CD4-positive, alpha-beta T cell treated with Interleukin-2 at 100 ng/mL for 4 hours (primary cell): ENCODE measurements around the gene PPCDC.

Source experiments
- DNase-seq: peaks from one replicate; pipeline ENCODE4 v3.0.0-alpha.2; 2020; ENCODE audit warnings: low spot score

PPCDC gene

GRCh38 chr15:75044258-75044878, 21.0 kb downstream of the PPCDC start:
- no peak for DNase-seq

GRCh38 chr15:75045332-75046015, 22.1 kb downstream of the PPCDC start:
- no peak for DNase-seq

DNA sequence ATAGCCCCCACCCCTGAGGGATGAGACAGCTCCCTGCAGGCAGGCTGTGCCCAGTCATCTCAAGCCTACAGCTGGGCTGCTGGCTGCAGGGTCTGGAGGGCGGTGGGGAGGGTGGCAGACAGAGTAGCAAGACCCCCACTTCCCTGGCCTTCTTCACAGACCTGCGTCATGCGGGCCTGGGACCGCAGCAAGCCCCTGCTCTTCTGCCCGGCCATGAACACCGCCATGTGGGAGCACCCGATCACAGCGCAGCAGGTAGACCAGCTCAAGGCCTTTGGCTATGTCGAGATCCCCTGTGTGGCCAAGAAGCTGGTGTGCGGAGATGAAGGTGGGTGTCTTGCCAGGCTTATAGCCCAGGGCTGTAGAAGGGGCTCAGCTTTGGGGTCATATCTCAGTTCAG, 25.0 kb downstream of the PPCDC start:
- DNase-seq = no peak

DNA sequence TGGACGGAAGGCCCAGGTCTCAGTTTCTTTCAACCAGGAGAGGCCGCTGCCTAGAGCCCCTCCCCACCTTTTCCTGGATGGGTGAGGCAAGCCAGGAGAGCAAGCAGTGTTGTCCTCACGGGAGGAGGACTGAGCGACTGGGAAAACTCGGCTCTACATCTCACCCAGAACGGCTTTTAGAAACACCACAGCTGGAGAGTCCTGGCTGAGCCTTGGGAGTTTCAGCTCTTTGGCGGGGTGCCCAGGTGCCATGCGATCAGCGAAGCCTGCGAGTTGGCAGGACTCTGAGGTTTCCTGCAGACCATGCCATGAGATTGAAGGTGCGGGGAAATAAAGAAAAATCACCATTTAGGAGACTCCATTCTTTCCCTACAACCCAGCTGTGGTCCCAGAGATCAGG, 26.0 kb downstream of the PPCDC start:
- no peak for DNase-seq

DNA sequence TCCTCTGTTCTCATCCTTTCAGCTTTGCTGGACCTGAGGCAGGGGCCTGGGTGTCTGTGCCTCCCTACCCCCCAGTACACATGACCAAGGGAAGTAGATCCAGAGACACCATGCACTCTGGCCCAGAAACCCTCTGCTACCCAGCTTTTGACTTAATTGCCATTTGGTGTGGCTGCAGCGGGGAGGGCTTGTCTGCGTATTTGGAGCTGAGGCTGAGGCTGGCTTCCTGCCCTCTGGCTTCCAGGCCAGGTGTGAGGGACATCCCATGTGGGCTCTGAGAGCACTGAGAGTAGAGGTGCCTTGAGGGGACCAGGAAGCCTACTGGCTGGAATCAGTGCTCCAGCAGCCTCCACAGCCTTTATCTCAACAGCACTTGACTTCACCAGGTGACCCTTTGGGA, 26.9 kb downstream of the PPCDC start:
- DNase-seq = no peak

DNA sequence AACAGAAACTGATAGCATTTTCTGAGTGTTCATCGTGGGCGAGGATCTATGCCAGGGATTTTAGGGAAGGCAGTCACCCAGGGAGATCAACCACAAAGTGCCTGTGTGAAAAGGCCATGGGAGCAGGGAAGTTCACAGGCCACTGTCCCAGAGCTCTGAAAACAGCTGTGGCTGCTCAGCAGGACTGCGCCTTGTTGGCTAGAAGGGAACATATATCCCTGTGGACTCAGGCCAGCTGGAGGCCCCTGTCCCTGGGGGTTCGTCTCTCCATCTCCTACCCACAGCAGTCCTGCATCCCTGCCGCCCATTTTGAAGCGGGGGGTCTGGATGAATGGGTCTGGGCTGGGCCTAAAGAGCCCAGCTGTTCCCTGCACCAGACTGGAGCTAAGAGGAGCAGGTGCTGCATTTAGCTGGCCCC, 27.8 kb downstream of the PPCDC start:
- no peak for DNase-seq

DNA sequence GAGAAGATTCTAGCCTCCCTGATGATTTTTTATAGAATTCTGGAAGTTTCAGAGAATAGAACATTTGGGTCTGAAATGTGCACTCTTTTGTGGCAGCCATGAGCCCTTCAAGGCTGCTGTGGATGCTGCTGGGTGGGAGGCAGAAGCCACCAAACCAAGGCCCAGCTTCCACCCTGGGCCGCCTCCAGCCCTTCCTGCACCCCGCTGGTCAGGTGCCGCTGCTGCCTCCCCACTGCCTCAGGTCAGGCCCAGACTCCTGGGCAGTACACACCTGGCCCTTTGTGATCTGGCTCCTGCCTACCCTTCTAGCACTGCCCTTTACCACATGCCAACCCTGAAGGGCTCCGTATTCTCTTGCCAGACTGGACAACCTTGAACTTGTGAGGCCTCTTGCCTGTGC, 28.3 kb downstream of the PPCDC start:
- no peak for DNase-seq

GRCh38 chr15:75052972-75053747, 29.8 kb downstream of the PPCDC start:
- DNase-seq = no peak

GRCh38 chr15:75053748-75054125, 30.3 kb downstream of the PPCDC start:
- no peak for DNase-seq

GRCh38 chr15:75054172-75054897, 30.9 kb downstream of the PPCDC start:
- no peak for DNase-seq

- no peak for DNase-seq
Observed at GRCh38 chr15:75056036-75056435, 32.6 kb downstream of the PPCDC start.

- DNase-seq = no peak
Observed at GRCh38 chr15:75058127-75058905, 34.9 kb downstream of the PPCDC start.

DNA sequence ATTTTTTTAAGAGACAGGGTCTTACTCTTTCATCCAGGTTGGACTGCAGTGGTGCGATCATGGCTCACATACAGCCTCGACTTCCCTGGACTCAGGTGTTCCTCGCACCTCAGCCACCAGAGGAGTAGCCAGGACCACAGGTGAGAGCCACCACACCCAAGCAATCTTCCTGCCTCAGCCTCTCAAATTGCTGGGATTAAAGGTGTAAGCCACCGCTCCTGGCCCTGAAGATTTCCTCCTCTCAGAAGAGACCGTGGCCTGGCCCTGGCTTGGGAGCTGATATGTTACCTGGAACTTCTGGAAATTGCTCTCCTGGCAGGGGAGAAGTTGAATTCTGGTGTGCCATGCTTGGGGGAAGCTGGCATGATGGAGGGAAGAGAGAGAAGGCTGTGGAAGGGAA, 36.2 kb downstream of the PPCDC start:
- no peak for DNase-seq

- no peak for DNase-seq
Observed at GRCh38 chr15:75061272-75061671, 37.9 kb downstream of the PPCDC start.

GRCh38 chr15:75062706-75063105, 39.3 kb downstream of the PPCDC start:
- no peak for DNase-seq

- no peak for DNase-seq
Observed at GRCh38 chr15:75063338-75063737, 39.9 kb downstream of the PPCDC start.

- no peak for DNase-seq
Observed at GRCh38 chr15:75063889-75064288, 40.5 kb downstream of the PPCDC start.

DNA sequence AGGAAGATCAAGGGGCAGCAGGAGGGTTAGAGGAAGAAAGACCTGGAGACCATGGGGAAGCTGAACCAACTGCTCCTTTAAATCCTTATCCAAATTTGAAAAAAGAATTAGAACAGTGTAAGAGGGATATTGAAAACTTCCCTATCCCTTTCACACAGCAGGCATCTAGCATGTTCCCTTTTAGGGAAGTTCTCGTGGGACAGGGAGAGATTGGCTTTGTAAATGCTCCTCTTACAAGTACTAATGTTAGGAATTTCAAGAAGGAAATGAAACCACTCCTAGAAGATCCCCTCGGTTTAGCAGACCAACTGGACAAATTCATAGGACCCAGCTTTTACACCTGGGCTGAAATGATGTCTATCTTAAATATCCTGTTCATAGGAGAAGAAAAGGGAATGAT, 41.5 kb downstream of the PPCDC start:
- DNase-seq = no peak

DNA sequence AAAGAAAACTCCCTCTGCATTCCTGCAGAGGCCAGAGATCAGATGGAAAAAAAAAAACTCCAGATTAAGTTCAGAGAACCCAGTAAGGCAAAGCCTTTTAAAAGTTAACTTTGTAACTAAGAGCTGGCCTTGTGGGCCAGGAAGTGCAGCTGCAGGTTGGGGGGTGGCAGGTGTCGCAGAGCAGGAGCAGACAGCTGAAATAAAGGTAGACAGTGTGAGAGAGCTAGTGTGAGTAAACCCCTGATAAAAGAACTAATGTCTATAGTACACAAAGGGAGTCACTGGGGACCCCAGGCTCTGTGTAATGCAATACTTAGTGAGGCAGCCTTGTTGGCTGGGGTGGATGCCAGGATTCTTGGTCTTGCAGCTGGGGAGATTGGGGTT, 42.1 kb downstream of the PPCDC start:
- no peak for DNase-seq

DNA sequence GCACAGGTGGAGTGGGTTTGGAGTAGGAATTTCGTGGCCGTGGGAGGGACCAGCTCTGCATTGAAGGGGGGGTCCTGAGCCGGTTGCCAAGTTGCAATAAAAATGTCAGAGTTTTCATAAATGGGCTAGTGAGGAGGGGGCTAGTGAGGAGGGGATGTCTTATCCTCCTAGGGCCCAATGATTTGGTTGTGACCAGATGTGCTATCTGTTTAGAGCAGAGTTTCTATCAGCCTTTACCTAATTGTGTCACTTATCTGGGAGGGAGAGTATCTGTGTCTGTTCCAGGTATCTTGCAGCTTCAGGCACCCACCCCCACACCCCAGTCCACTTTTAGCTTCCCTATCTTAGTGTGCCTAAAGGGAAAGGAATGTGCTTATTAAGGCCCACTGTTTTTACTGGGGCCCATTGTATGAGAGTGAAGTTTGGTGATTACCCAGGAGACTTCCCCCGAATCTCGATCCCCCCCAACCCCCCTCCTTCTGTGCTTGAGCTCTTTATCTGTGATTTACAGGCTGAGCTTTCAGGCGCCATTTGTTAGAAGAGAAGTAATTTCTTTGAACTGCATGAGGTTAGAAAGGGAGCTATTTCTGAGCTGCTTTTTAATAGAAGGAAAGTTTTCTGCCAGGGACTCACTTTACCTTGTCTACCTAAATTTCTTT, 42.6 kb downstream of the PPCDC start:
- no peak for DNase-seq

DNA sequence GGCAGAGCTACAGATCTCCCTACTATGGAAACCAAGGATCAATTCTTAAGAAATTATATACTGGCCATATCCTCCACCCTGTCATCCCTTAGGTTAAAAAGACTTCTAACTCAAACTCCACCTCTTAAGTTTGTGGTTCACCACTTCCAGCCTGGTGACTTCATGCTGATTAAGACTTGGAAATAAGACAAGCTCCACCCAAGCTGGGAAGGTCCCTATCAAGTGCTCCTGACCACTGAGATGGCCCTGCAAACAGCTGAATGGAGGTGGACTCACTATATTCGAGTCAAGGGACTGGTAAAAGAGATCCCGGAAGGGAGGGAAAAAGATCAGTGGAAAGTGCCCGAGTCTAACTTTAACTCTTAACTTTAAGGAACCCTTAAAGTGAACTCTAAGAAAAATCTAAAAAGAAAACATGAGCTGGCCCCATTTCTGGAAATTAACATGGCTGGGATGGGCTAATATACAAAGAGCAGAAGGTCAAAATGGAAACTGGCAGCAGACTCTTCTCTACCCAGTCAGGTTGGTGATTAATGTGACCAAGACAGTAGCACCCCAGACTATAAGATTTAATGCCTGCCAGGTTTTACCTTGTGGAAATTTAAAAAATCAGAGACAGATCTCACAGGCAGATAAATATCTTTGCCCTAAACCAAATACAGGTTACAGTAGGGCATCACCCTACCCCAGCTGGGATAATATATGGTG, 43.9 kb downstream of the PPCDC start:
- peak; percentile 39 for DNase-seq
